CD4-positive, alpha-beta T cell (primary cell): ENCODE data around the gene ADAMTS20. TPM values are rescaled to one million over a fixed set of nuclear protein-coding genes. Genes with fewer than 3 reads are reported as not detected.

ENCODE experiments used
- ATAC-seq: fragments of 200-7000 bp; cut with Tn5 transposase; one replicate; pipeline ENCODE4 v1.10.0; 2022; ENCODE audit warnings: mild to moderate bottlenecking; ENCODE audit not compliant: poor library complexity
- CTCF ChIA-PET: fragments of 350-600 bp; sonication (Branson Sonifier 250); formaldehyde crosslinking; loops from one replicate; lab custom pipeline; 2021; ENCODE audit warnings: antibody characterized with exemption, inconsistent platforms; lab: Charles Lee
- POLR2A ChIA-PET: fragments of 350-600 bp; sonication (Branson Sonifier 250); formaldehyde crosslinking; loops from one replicate; lab custom pipeline; 2021; ENCODE audit warnings: antibody characterized with exemption, inconsistent platforms; lab: Charles Lee
- DNase-seq, 14 experiments: peaks; one replicate each; pipeline ENCODE4 v3.0.0-alpha.2; 2013 to 2020; ENCODE audit warnings: mixed read lengths in 2 of 14
- H3K27ac ChIP-seq, 2 donors: one replicate each; pipeline versions ENCODE4 v1.5.1 to v1.7.0; 2013; ENCODE audit warnings: low read length in 2 of 2, low read depth in 1 of 2, mild to moderate bottlenecking in 1 of 2
- H3K27me3 ChIP-seq, 2 experiments: 1 replicate in 1 of 2; 2 replicates in 1 of 2; pipeline versions ENCODE4 v1.6.1 to v1.7.0; 2013; ENCODE audit warnings: low read length in 2 of 2, control low read depth in 1 of 2, mild to moderate bottlenecking in 1 of 2, moderate library complexity in 1 of 2; ENCODE audit not compliant: insufficient read depth in 2 of 2, control insufficient read depth in 1 of 2
- H3K36me3 ChIP-seq: one replicate; pipeline ENCODE4 v1.6.1; 2013; ENCODE audit warnings: low read length, control low read depth; ENCODE audit not compliant: insufficient read depth
- H3K4me1 ChIP-seq: one replicate; pipeline ENCODE4 v1.6.1; 2013; ENCODE audit warnings: low read length, control low read depth; ENCODE audit not compliant: insufficient read depth
- H3K4me3 ChIP-seq: one replicate; pipeline ENCODE4 v1.5.1; 2013; ENCODE audit warnings: mild to moderate bottlenecking, low read length, moderate library complexity
- H3K9me3 ChIP-seq, 2 experiments: 1 replicate in 1 of 2; 2 replicates in 1 of 2; pipeline versions ENCODE4 v1.6.1 to v1.7.0; 2013; ENCODE audit warnings: low read length in 2 of 2, mild to moderate bottlenecking in 2 of 2, control low read depth in 1 of 2, moderate library complexity in 1 of 2; ENCODE audit not compliant: control insufficient read depth in 1 of 2, insufficient read depth in 1 of 2
- H3K27ac Mint-ChIP-seq: one replicate; pipeline ENCODE4 v1.8.0; 2020; ENCODE audit warnings: mixed read lengths
- H3K27me3 Mint-ChIP-seq: one replicate; pipeline ENCODE4 v1.8.0; 2021; ENCODE audit warnings: mixed read lengths
- H3K36me3 Mint-ChIP-seq: one replicate; pipeline ENCODE4 v1.8.0; 2021; ENCODE audit warnings: low read depth, mixed read lengths
- H3K4me1 Mint-ChIP-seq: one replicate; pipeline ENCODE4 v1.8.0; 2021; ENCODE audit warnings: low read depth, mixed read lengths
- H3K4me3 Mint-ChIP-seq: one replicate; pipeline ENCODE4 v1.8.0; 2020; ENCODE audit warnings: mild to moderate bottlenecking, mixed read lengths
- H3K9me3 Mint-ChIP-seq: one replicate; pipeline ENCODE4 v1.8.0; 2020; ENCODE audit warnings: mixed read lengths
- CTCF ChIP-seq: fragments of 200-600 bp; IDR thresholded peaks from one replicate; pipeline ENCODE4 v1.8.0; 2022; ENCODE audit warnings: antibody characterized with exemption, mild to moderate bottlenecking
- intact Hi-C, 2 experiments: fragments of 100-400 bp; cut with DNase I in 1 of 2; cut with micrococcal nuclease in 1 of 2; formaldehyde crosslinking; loops; one replicate each; pipeline versions ENCODE4 v1.15.1 to v1.9.0; 2023 to 2025; cut with DNase I, micrococcal nuclease
- total RNA-seq, 174 experiments: library from RNA in 2 of 174; stranded (reverse) in 2 of 174; gene quantifications; one replicate each; pipeline ENCODE4 v1.2.3 and lab custom pipeline; 2021 to 2026

Gene ADAMTS20
- total RNA-seq, 2 experiments from 2014 or later = not detected

- H3K4me1 Mint-ChIP-seq = no peaks in the 10 kb centered on the region
- Histone ChIP-seq H3K4me1 (no peaks in the 10 kb centered on the region), H3K36me3 (no peaks in the 10 kb centered on the region), H3K9me3 (no peaks in the 10 kb centered on the region), H3K4me3 (no peak overlapping the region), H3K27ac (no peak overlapping the region), H3K27me3 (peaks cover 0 to 2% of the 10 kb centered on the region in 2 experiments)
- peaks cover 13% of the 10 kb centered on the region for H3K27me3 Mint-ChIP-seq
- ATAC-seq (no peak), DNase-seq (no peak)
- TF ChIP-seq CTCF = no peak
- ChIA-PET POLR2A (no interaction called here), CTCF (no interaction called here)
- intact Hi-C loops = no loop called here
- no peaks in the 10 kb centered on the region for H3K36me3 Mint-ChIP-seq
- H3K4me3 Mint-ChIP-seq = no peak overlapping the region
- H3K27ac Mint-ChIP-seq = no peak overlapping the region
- no peaks in the 10 kb centered on the region for H3K9me3 Mint-ChIP-seq
These were observed 25.4 kb upstream of the ADAMTS20 start for GRCh38 chr12:43577381-43577780.

GRCh38 chr12:43576162-43576561, 24.2 kb upstream of the ADAMTS20 start:
- ChIA-PET POLR2A (no interaction called here), CTCF (no interaction called here)
- H3K27me3 Mint-ChIP-seq = peaks cover 3% of the 10 kb centered on the region
- TF ChIP-seq CTCF = no peak
- no peak overlapping the region for H3K4me3 ChIP-seq
- no peaks in the 10 kb centered on the region for H3K36me3 ChIP-seq
- H3K4me3 Mint-ChIP-seq = no peak overlapping the region
- intact Hi-C loops = no loop called here
- ATAC-seq = no peak
- DNase-seq = no peak
- H3K4me1 Mint-ChIP-seq = no peaks in the 10 kb centered on the region
- no peaks in the 10 kb centered on the region for H3K36me3 Mint-ChIP-seq
- H3K27ac Mint-ChIP-seq = no peak overlapping the region
- no peaks in the 10 kb centered on the region for H3K4me1 ChIP-seq
- H3K9me3 ChIP-seq = peaks cover 0 to 4% of the 10 kb centered on the region in 2 experiments
- no peaks in the 10 kb centered on the region for H3K9me3 Mint-ChIP-seq
- H3K27ac ChIP-seq = no peak overlapping the region
- peaks cover 0 to 2% of the 10 kb centered on the region in 2 experiments for H3K27me3 ChIP-seq

GRCh38 chr12:43571885-43572284, 19.9 kb upstream of the ADAMTS20 start:
- no peaks in the 10 kb centered on the region for H3K9me3 Mint-ChIP-seq
- Histone ChIP-seq H3K27me3 (peaks cover 0 to 2% of the 10 kb centered on the region in 2 experiments), H3K4me3 (no peak overlapping the region), H3K9me3 (peaks cover 0 to 4% of the 10 kb centered on the region in 2 experiments), H3K4me1 (no peaks in the 10 kb centered on the region), H3K36me3 (no peaks in the 10 kb centered on the region), H3K27ac (no peak overlapping the region)
- peaks cover under 1% of the 10 kb centered on the region for H3K27me3 Mint-ChIP-seq
- ChIA-PET CTCF (no interaction called here), POLR2A (no interaction called here)
- intact Hi-C loops = no loop called here
- no peaks in the 10 kb centered on the region for H3K36me3 Mint-ChIP-seq
- H3K4me1 Mint-ChIP-seq = no peaks in the 10 kb centered on the region
- H3K27ac Mint-ChIP-seq = no peak overlapping the region
- no peak for TF ChIP-seq CTCF
- DNase-seq (no peak), ATAC-seq (no peak)
- H3K4me3 Mint-ChIP-seq = no peak overlapping the region
